Activated CD4-positive, alpha-beta T cell treated with anti-CD3 and anti-CD28 coated beads, Interleukin-2, amount 50 U/mL, for 48 hours (primary cell): ENCODE data around the gene CSNK1G3.

ENCODE experiments used
- DNase-seq, 2 experiments: peaks; one replicate each; pipeline ENCODE4 v3.0.0-alpha.2; 2020

Gene CSNK1G3

GRCh38 chr5:123514615-123515355 lies 2.8 kb downstream of the CSNK1G3 start:
- DNase-seq, result no peak

GRCh38 chr5:123515904-123516303 lies 3.9 kb downstream of the CSNK1G3 start:
- no peak for DNase-seq

- DNase-seq, result no peak
These were observed 5.5 kb downstream of the CSNK1G3 start for GRCh38 chr5:123517476-123517875.

- no peak for DNase-seq
These were observed 6.1 kb downstream of the CSNK1G3 start for GRCh38 chr5:123518111-123518510.

- DNase-seq, result no peak
These were observed 8.8 kb downstream of the CSNK1G3 start for GRCh38 chr5:123520677-123521247.

- no peak for DNase-seq
These were observed 12.2 kb downstream of the CSNK1G3 start for GRCh38 chr5:123524146-123524545.

GRCh38 chr5:123527190-123527589 lies 15.2 kb downstream of the CSNK1G3 start:
- no peak for DNase-seq

GRCh38 chr5:123528065-123528464 lies 16.1 kb downstream of the CSNK1G3 start:
- DNase-seq, result no peak

- no peak for DNase-seq
These were observed 16.9 kb downstream of the CSNK1G3 start for GRCh38 chr5:123528878-123529277.

GRCh38 chr5:123530728-123531127 lies 18.8 kb downstream of the CSNK1G3 start:
- DNase-seq, result no peak

GRCh38 chr5:123535648-123536047 lies 23.7 kb downstream of the CSNK1G3 start:
- no peak for DNase-seq

- no peak for DNase-seq
These were observed 25.3 kb downstream of the CSNK1G3 start for GRCh38 chr5:123537256-123537655.

- DNase-seq, result no peak
These were observed 25.9 kb downstream of the CSNK1G3 start for GRCh38 chr5:123537845-123538244.

- no peak for DNase-seq
These were observed 26.9 kb downstream of the CSNK1G3 start for GRCh38 chr5:123538670-123539459.

GRCh38 chr5:123540534-123540933 lies 28.6 kb downstream of the CSNK1G3 start:
- no peak for DNase-seq

GRCh38 chr5:123543438-123543837 lies 31.5 kb downstream of the CSNK1G3 start:
- DNase-seq, result no peak

GRCh38 chr5:123545506-123545905 lies 33.5 kb downstream of the CSNK1G3 start:
- peak; percentile 10 to 12 for DNase-seq

- no peak for DNase-seq
These were observed 34.7 kb downstream of the CSNK1G3 start for GRCh38 chr5:123546657-123547056.

- DNase-seq, result peak; percentile 17 to 30
These were observed 37.4 kb downstream of the CSNK1G3 start for GRCh38 chr5:123549256-123549904.

GRCh38 chr5:123554601-123555000 lies 42.6 kb downstream of the CSNK1G3 start:
- no peak for DNase-seq

- no peak for DNase-seq
These were observed 45.9 kb downstream of the CSNK1G3 start for GRCh38 chr5:123557907-123558306.

- no peak for DNase-seq
These were observed 46.9 kb downstream of the CSNK1G3 start for GRCh38 chr5:123558762-123559433.

GRCh38 chr5:123559434-123559775 lies 47.4 kb downstream of the CSNK1G3 start:
- DNase-seq, result no peak
